ENCODE data around the gene ELOB.

ELOB gene

DNA sequence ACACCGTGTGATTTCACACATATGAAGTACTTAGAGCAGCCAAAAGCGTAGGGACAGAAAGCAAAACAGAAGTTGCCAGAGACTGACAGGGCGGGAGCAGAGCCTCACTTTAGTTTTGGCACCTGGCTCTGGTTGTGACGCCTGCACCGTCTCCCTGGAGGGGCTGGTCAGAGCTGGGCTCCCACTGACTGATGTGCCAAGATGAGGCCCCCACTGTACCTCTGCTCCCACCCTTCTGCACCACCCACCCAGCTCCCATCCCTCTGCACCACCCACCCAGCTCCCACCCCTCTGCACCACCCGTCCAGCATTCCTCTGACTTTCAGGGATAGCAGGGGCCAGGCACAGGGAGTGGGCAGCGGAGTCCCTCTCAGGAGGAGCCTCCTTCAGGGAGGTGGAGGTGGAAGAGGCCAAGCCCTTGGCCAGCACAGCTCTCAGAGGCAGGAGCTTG, 36.7 kb upstream of the ELOB start:
- TF ChIP-seq MYC (IDR thresholded peaks at IDR 0.05; ENCODE audit: low read depth, low read length), result no peak
- DNase-seq (ENCODE audit: low read depth), result no peak
- no peak overlapping the region for H3K4me3 ChIP-seq (ENCODE audit: low read depth, low read length)

DNA sequence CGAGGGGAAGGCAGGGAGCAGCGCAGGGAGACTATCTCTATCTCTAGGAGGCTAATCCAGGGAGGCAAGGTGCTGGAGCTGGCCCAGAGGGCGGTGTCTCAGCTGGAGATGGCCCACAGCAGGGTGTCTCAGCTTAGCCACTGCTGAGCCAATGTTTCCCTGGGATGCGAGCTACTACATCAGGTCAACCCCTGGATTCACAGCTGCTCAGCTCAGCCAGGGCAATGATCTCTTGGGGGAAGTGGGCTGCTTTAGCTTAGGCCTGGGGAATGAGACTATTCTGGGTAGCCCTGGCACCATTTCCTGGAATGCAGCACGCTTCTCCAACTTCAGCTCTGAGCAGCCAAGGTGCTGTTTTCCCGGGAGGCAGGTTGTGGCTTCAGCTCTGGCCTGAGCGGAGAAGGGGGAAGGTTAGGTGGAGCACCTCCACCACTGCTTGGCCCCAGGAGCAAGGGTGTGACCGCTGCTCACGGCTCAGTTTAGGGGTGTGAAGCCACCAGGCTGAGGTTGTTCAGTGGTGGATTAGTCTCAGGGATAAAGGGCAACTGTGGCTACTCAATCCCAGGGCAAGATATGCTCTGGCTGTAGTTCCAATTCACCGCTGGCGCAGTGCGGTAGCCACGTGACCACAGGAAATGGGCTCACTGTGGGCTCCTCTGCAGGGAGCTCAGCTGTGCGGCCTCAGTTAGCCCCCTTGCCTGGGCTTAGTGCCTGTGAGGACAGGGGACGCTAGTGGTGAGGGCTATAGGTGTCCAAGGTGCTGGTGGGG, 34.8 kb upstream of the ELOB start:
- TF ChIP-seq, protein P1, sequence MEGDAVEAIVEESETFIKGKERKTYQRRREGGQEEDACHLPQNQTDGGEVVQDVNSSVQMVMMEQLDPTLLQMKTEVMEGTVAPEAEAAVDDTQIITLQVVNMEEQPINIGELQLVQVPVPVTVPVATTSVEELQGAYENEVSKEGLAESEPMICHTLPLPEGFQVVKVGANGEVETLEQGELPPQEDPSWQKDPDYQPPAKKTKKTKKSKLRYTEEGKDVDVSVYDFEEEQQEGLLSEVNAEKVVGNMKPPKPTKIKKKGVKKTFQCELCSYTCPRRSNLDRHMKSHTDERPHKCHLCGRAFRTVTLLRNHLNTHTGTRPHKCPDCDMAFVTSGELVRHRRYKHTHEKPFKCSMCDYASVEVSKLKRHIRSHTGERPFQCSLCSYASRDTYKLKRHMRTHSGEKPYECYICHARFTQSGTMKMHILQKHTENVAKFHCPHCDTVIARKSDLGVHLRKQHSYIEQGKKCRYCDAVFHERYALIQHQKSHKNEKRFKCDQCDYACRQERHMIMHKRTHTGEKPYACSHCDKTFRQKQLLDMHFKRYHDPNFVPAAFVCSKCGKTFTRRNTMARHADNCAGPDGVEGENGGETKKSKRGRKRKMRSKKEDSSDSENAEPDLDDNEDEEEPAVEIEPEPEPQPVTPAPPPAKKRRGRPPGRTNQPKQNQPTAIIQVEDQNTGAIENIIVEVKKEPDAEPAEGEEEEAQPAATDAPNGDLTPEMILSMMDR (IDR thresholded peaks at IDR 0.05; ENCODE audit: low read depth, low read length), result no peak
- TF ChIP-seq MYC (IDR thresholded peaks at IDR 0.05; ENCODE audit: low read depth, low read length), result no peak
- TF ChIP-seq, protein P2, sequence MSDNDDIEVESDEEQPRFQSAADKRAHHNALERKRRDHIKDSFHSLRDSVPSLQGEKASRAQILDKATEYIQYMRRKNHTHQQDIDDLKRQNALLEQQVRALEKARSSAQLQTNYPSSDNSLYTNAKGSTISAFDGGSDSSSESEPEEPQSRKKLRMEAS (IDR thresholded peaks at IDR 0.05; ENCODE audit: low read depth, low read length), result peak; percentile 50; the same call in 1 of the 2 replicates
- H3K4me3 ChIP-seq (ENCODE audit: low read depth, low read length), result no peak overlapping the region
- no peak for DNase-seq (ENCODE audit: low read depth)

DNA sequence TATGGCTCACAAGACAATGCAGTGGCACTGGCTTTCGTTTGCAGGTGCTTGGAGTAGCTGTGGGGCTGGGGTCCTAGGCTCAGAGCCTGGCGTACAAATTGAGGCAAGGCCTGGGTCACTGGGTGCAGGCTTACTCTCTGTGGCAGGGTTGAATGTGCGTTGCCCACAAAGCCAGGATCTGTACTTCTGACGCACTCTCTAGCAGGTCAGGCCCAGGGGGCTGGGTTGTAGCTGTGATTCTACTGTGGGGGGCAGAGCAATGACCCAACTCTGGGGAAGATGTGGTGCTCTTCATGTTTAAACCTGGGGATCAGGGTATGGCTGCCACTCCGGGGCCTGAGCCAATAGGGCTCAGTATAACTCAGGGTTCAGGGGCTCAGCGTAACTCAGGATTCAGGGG, 33.6 kb upstream of the ELOB start:
- H3K4me3 ChIP-seq (ENCODE audit: low read depth, low read length), result no peak overlapping the region
- TF ChIP-seq, protein P2 (IDR thresholded peaks at IDR 0.05; ENCODE audit: low read depth, low read length), result no peak
- TF ChIP-seq, protein P1 (IDR thresholded peaks at IDR 0.05; ENCODE audit: low read depth, low read length), result no peak
- TF ChIP-seq POLR2A (IDR thresholded peaks at IDR 0.05; ENCODE audit: extremely low read depth, insufficient read length) (no peak), MYC (IDR thresholded peaks at IDR 0.05; ENCODE audit: low read depth, low read length) (no peak)
- no peak for DNase-seq (ENCODE audit: low read depth)

DNA sequence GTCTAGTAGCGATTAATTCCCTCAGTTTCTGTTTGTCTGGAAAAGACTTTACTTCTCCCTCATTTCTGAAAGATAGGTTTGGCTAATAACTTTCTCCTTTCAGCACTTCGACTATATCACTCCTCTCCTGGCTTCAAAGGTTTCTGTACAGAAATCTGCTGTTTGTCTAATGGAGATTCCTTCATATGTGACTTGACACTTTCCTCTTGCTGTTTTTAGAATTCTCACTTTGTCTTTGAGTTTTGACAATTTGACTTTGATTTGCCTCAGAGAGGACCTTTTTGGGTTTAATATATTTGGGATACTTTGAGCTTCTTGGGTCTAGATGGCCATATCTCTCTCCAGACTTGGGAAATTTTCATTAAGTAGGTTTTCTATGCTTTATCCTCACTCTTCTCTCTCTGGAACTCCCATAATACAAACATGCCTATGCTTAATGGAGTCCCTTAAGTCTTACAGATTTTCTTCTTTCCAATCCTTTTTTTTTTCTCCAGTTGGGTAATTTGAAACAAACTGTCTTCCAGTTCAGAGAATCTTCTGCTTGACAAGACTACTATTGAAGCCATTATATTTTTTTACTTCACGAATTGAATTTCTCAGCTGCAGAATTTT, 32.2 kb upstream of the ELOB start:
- DNase-seq (ENCODE audit: low read depth), result no peak
- TF ChIP-seq, protein P1 (IDR thresholded peaks at IDR 0.05; ENCODE audit: low read depth, low read length), result no peak
- TF ChIP-seq, protein P2 (IDR thresholded peaks at IDR 0.05; ENCODE audit: low read depth, low read length), result no peak
- TF ChIP-seq POLR2A (IDR thresholded peaks at IDR 0.05; ENCODE audit: extremely low read depth, insufficient read length), result no peak
- TF ChIP-seq MYC (IDR thresholded peaks at IDR 0.05; ENCODE audit: low read depth, low read length), result no peak
- H3K4me3 ChIP-seq (ENCODE audit: low read depth, low read length), result no peak overlapping the region

DNA sequence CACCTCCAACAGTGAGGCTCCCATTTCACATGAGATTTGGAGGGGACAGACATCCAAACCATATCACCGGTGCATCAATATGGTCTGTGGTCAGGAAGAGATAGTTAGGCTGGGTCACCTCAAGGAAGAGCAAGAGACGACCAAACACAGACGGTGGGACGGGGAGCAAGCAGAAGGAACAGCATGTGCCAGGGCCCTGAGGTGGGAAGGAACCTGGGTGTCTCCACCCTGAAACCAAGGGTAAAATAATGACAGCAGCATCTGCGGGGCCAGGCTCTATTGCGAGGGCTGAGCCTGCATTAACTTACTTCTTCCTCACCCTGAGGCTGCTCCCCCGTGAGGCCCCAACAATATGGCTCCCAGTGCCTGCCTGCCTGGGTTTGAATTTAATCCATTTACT, 31.1 kb upstream of the ELOB start:
- TF ChIP-seq, protein P1 (IDR thresholded peaks at IDR 0.05; ENCODE audit: low read depth, low read length), result no peak
- TF ChIP-seq POLR2A (IDR thresholded peaks at IDR 0.05; ENCODE audit: extremely low read depth, insufficient read length) (no peak), MYC (IDR thresholded peaks at IDR 0.05; ENCODE audit: low read depth, low read length) (no peak)
- TF ChIP-seq, protein P2 (IDR thresholded peaks at IDR 0.05; ENCODE audit: low read depth, low read length), result no peak
- no peak for DNase-seq (ENCODE audit: low read depth)
- no peak overlapping the region for H3K4me3 ChIP-seq (ENCODE audit: low read depth, low read length)

DNA sequence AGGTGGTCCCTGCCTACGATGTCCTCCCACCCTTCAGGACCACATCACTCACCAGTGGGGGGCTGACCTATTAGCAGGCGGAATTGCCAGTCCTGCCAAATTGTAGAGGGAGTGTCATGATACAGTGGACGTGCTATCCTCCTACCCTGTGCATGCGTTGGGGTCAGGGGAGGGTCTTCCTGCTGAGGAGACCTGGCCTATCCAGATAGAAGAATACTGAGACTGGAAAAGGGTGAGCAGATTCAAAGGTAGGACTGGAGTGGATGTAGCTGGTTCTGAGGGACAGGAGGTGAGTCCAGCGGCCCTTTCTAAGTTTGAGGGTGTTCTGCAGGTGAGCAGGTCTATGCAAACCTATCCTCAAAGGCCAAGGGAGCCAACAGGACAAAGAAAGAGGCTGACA, 29.2 kb upstream of the ELOB start:
- no peak overlapping the region for H3K4me3 ChIP-seq (ENCODE audit: low read depth, low read length)
- TF ChIP-seq MYC (IDR thresholded peaks at IDR 0.05; ENCODE audit: low read depth, low read length) (no peak), POLR2A (IDR thresholded peaks at IDR 0.05; ENCODE audit: extremely low read depth, insufficient read length) (no peak)
- TF ChIP-seq, protein P2 (IDR thresholded peaks at IDR 0.05; ENCODE audit: low read depth, low read length), result no peak
- TF ChIP-seq, protein P1 (IDR thresholded peaks at IDR 0.05; ENCODE audit: low read depth, low read length), result no peak
- no peak for DNase-seq (ENCODE audit: low read depth)

Measured in NB4 (cell line).